ENCODE data around the gene TAAR1.

DNA sequence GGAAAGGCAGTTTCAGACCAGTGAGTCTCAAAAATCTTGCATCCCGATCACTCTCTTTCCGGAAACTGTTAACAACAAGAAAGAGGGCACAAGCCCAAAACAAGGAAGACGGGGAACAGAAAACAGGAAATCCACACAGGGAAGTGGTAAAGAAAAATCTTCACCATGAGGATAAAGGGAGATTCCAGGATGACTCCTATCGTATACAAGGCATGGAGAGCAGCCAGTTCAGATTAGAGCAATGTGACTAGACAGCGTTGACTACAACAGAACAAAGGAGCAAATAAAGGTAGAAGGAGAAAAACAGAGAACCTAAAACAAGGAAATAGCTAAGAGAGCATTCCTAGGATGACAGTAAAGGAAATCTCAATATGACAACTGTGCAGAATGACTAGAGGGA is 28.3 kb upstream of the TAAR1 start:
- TF ChIP-seq EZH2phosphoT487 (IDR thresholded peaks at IDR 0.05; ENCODE audit: low read length) (no peak), EZH2 (optimal IDR thresholded peaks at IDR 0.05; ENCODE audit: low read depth, low read length) (no peak)
- TF ChIP-seq, protein P1, sequence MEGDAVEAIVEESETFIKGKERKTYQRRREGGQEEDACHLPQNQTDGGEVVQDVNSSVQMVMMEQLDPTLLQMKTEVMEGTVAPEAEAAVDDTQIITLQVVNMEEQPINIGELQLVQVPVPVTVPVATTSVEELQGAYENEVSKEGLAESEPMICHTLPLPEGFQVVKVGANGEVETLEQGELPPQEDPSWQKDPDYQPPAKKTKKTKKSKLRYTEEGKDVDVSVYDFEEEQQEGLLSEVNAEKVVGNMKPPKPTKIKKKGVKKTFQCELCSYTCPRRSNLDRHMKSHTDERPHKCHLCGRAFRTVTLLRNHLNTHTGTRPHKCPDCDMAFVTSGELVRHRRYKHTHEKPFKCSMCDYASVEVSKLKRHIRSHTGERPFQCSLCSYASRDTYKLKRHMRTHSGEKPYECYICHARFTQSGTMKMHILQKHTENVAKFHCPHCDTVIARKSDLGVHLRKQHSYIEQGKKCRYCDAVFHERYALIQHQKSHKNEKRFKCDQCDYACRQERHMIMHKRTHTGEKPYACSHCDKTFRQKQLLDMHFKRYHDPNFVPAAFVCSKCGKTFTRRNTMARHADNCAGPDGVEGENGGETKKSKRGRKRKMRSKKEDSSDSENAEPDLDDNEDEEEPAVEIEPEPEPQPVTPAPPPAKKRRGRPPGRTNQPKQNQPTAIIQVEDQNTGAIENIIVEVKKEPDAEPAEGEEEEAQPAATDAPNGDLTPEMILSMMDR (IDR thresholded peaks at IDR 0.05; ENCODE audit: low read length): no peak

Measured in MM.1S (cell line).